K562 (cell line): Measurements from ENCODE around the gene EZH2. TPM values are rescaled to one million over a fixed set of nuclear protein-coding genes. Genes with fewer than 3 reads are reported as not detected.

ENCODE experiments used
- ATAC-seq: fragments of 200-7000 bp; cut with Tn5 transposase; 3 replicates; pipeline ENCODE4 v1.9.1; 2020; ENCODE audit warnings: moderate library complexity
- BruUV-seq: library from RNA; stranded (reverse); fragments of 400-500 nt; replicated peaks from 2 replicates; lab custom pipeline; 2021; lab: Mats Ljungman, UMichigan
- CTCF ChIA-PET: fragments of 300-600 bp; formaldehyde crosslinking; extraction: SDS; loops from one replicate; lab custom pipeline; 2021; ENCODE audit warnings: low intra/inter-chr PET ratio; lab: Yijun Ruan, JAX
- POLR2A ChIA-PET: fragments of 300-600, 350-650 bp; sonication (Branson Sonifier 250); formaldehyde crosslinking; extraction: SDS; loops from one replicate; lab custom pipeline; 2021; ENCODE audit warnings: antibody characterized with exemption, inconsistent platforms; lab: Yijun Ruan, JAX
- DNase-seq, 4 experiments: peaks; one replicate each; pipeline versions ENCODE4 v3.0.0 to v3.0.0-alpha.2; 2011 to 2018; ENCODE audit warnings: low spot score in 3 of 4, mixed read lengths in 3 of 4; ENCODE audit errors: extremely low read depth in 1 of 4
- FAIRE-seq: peaks from 2 replicates; lab custom pipeline; 2011; peaks lifted over from hg19 to GRCh38; lab: Jason Lieb, UNC
- H2AFZ ChIP-seq: 2 replicates; pipeline ENCODE4 v1.6.0; 2011; ENCODE audit warnings: low read depth, low read length, control low read depth, inconsistent platforms
- H3K27ac ChIP-seq: fragments of 200-600 bp; 3 replicates; pipeline ENCODE4 v1.8.0; 2011; ENCODE audit warnings: low read depth, mild to moderate bottlenecking, control low read depth, inconsistent platforms, low read length, moderate library complexity, mixed read lengths; ENCODE audit errors: extremely low read depth
- H3K27me3 ChIP-seq, 2 experiments: fragments of 300-600 bp in 1 of 2; 2 replicates in 1 of 2; 3 replicates in 1 of 2; pipeline versions ENCODE4 v1.6.0 to v1.8.0; 2011; ENCODE audit warnings: inconsistent platforms in 2 of 2, low read length in 2 of 2, mild to moderate bottlenecking in 1 of 2, mixed read lengths in 1 of 2, moderate library complexity in 1 of 2; ENCODE audit not compliant: control insufficient read depth in 2 of 2, insufficient read depth in 2 of 2
- H3K36me3 ChIP-seq: fragments of 300-600 bp; 3 replicates; pipeline ENCODE4 v1.8.0; 2011; ENCODE audit warnings: mild to moderate bottlenecking, low read length, inconsistent platforms; ENCODE audit not compliant: control insufficient read depth, insufficient read depth
- H3K4me1 ChIP-seq, 2 experiments: fragments of 200-600 bp in 1 of 2; replicated peaks in 1 of 2; 2 replicates in 1 of 2; 3 replicates in 1 of 2; pipeline versions ENCODE4 v1.5.1 to v1.8.0; 2011; ENCODE audit warnings: inconsistent platforms in 2 of 2, low read length in 2 of 2, mild to moderate bottlenecking in 1 of 2, mixed read lengths in 1 of 2, moderate library complexity in 1 of 2; ENCODE audit not compliant: control insufficient read depth in 2 of 2, insufficient read depth in 2 of 2
- H3K4me2 ChIP-seq: 2 replicates; pipeline ENCODE4 v1.6.1; 2011; ENCODE audit warnings: low read length, control low read depth, inconsistent platforms, mixed read lengths; ENCODE audit not compliant: insufficient read depth
- H3K4me3 ChIP-seq: fragments of 200-600 bp; sonication (generic), shearing (Covaris generic); 2 replicates; pipeline ENCODE4 v1.5.1; 2016; ENCODE audit warnings: control low read depth, inconsistent platforms
- H3K79me2 ChIP-seq: fragments of 200-600 bp; 3 replicates; pipeline ENCODE4 v1.8.0; 2011; ENCODE audit warnings: low read length, inconsistent platforms; ENCODE audit not compliant: control insufficient read depth, insufficient read depth
- H3K9ac ChIP-seq, 2 experiments: 2 replicates each; pipeline versions ENCODE4 v1.6.0 to v1.6.1; 2011; ENCODE audit warnings: low read depth in 2 of 2, low read length in 2 of 2, control low read depth in 1 of 2, inconsistent platforms in 1 of 2, mild to moderate bottlenecking in 1 of 2, mixed read lengths in 1 of 2; ENCODE audit not compliant: insufficient read depth in 1 of 2
- H3K9me1 ChIP-seq: one replicate; pipeline ENCODE4 v1.6.0; 2011; ENCODE audit warnings: inconsistent platforms, mild to moderate bottlenecking, low read length, moderate library complexity; ENCODE audit not compliant: control insufficient read depth, insufficient read depth
- H3K9me3 ChIP-seq: replicated peaks from 2 replicates; pipeline ENCODE4 v1.5.1; 2011; ENCODE audit warnings: low read depth, low read length, inconsistent platforms; ENCODE audit not compliant: control insufficient read depth, insufficient read depth
- H4K20me1 ChIP-seq: replicated peaks from 2 replicates; pipeline ENCODE4 v1.6.1; 2011; ENCODE audit warnings: low read length, inconsistent platforms, mixed read lengths; ENCODE audit not compliant: control insufficient read depth, insufficient read depth
- BCOR ChIP-seq: fragments of 450-650 bp; IDR thresholded peaks from 2 replicates; pipeline ENCODE4 v1.6.1; 2016
- EWSR1 ChIP-seq: fragments of 450-650 bp; IDR thresholded peaks from 2 replicates; pipeline ENCODE4 v1.6.1; 2018; ENCODE audit warnings: borderline replicate concordance, mild to moderate bottlenecking, low read depth, moderate library complexity; ENCODE audit not compliant: partially characterized antibody
- LCOR ChIP-seq: sonication (generic); formaldehyde crosslinking; IDR thresholded peaks from 2 replicates; pipeline ENCODE4 v1.8.0; 2022; ENCODE audit warnings: mild to moderate bottlenecking, missing genetic modification reagents
- NFYB ChIP-seq: IDR thresholded peaks from 2 replicates; pipeline ENCODE4 v1.6.1; 2011; ENCODE audit warnings: mild to moderate bottlenecking, moderate library complexity; ENCODE audit not compliant: insufficient read length; ENCODE audit errors: extremely low read depth
- NR4A1 ChIP-seq, 2 experiments: fragments of 250-450 bp in 1 of 2; fragments of 450-650 bp in 1 of 2; sonication (Bioruptor Pico) in 1 of 2; IDR thresholded peaks; 2 replicates each; pipeline versions ENCODE4 v1.4.0 to v1.6.1; 2016 to 2020; ENCODE audit warnings: mild to moderate bottlenecking in 2 of 2, missing compliant biosample characterization in 1 of 2, missing genetic modification characterization in 1 of 2, moderate library complexity in 1 of 2
- NRF1 ChIP-seq, 2 experiments: fragments of 450-650 bp; IDR thresholded peaks in 1 of 2; conservative IDR thresholded peaks in 1 of 2; 2 replicates each; pipeline ENCODE4 v1.6.1; 2014; ENCODE audit warnings: mild to moderate bottlenecking in 2 of 2
- PKNOX1 ChIP-seq: fragments of 450-650 bp; IDR thresholded peaks from 2 replicates; pipeline ENCODE4 v1.6.1; 2016
- RBFOX2 ChIP-seq: fragments of 200-400 bp; formaldehyde crosslinking; IDR thresholded peaks from 2 replicates; pipeline ENCODE4 v1.6.1; 2017; ENCODE audit warnings: low read depth, mild to moderate bottlenecking, low read length, moderate library complexity
- RBM14 ChIP-seq: fragments of 200-400 bp; formaldehyde crosslinking; IDR thresholded peaks from 2 replicates; pipeline ENCODE4 v1.6.1; 2018; ENCODE audit warnings: low read depth, mild to moderate bottlenecking, low read length, moderate library complexity, borderline replicate concordance; ENCODE audit not compliant: insufficient read depth
- RBM25 ChIP-seq: fragments of 200-400 bp; formaldehyde crosslinking; IDR thresholded peaks from 2 replicates; pipeline ENCODE4 v1.6.1; 2018; ENCODE audit warnings: low read length, low read depth, moderate library complexity; ENCODE audit not compliant: severe bottlenecking
- RNF2 ChIP-seq: sonication (generic); IDR thresholded peaks from 2 replicates; pipeline ENCODE4 v1.6.1; 2016
- SIN3A ChIP-seq, 2 experiments: fragments of 150-350 bp in 1 of 2; IDR thresholded peaks; 2 replicates each; pipeline ENCODE4 v1.6.1; 2011 to 2016; ENCODE audit warnings: borderline replicate concordance in 2 of 2, low read depth in 2 of 2, low read length in 2 of 2, mild to moderate bottlenecking in 2 of 2, moderate library complexity in 2 of 2; ENCODE audit not compliant: control insufficient read depth in 1 of 2
- TAF9B ChIP-seq: fragments of 450-650 bp; IDR thresholded peaks from 2 replicates; pipeline ENCODE4 v1.6.1; 2018; ENCODE audit warnings: mild to moderate bottlenecking; ENCODE audit not compliant: partially characterized antibody
- THAP7 ChIP-seq: fragments of 250-450 bp; sonication (Bioruptor Pico); IDR thresholded peaks from 2 replicates; pipeline ENCODE4 v1.5.0; 2021
- USF1 ChIP-seq: sonication (generic); formaldehyde crosslinking; IDR thresholded peaks from 2 replicates; pipeline ENCODE4 v1.9.0; 2022; ENCODE audit warnings: mild to moderate bottlenecking, missing genetic modification reagents
- ZC3H4 ChIP-seq: sonication (generic); formaldehyde crosslinking; IDR thresholded peaks from 2 replicates; pipeline ENCODE4 v1.9.0; 2021; ENCODE audit warnings: missing genetic modification reagents, borderline replicate concordance
- ZFP91 ChIP-seq: sonication (generic); formaldehyde crosslinking; IDR thresholded peaks from 2 replicates; pipeline ENCODE4 v1.8.0; 2022; ENCODE audit warnings: mild to moderate bottlenecking, missing genetic modification reagents
- ZNF121 ChIP-seq: sonication (generic); formaldehyde crosslinking; conservative IDR thresholded peaks from 2 replicates; pipeline ENCODE4 v1.8.0; 2022; ENCODE audit warnings: missing genetic modification reagents
- ZNF311 ChIP-seq: fragments of 250-450 bp; sonication (Bioruptor Pico); IDR thresholded peaks from 2 replicates; pipeline ENCODE4 v1.4.0; 2020; ENCODE audit warnings: mild to moderate bottlenecking, moderate library complexity
- WGBS: fragments of 100-300 bp; shearing (Covaris generic); methylation state at CpG from one replicate; pipeline ENCODE4 v1.1.6; 2016; ENCODE audit warnings: low coverage, mixed read lengths; ENCODE audit not compliant: insufficient coverage; ENCODE audit errors: missing lambda C conversion rate; 5-methylcytosine and 5-hydroxymethylcytosine counted together
- in situ Hi-C: fragments of 300-500 bp; cut with MboI; formaldehyde crosslinking; loops from 4 replicates; pipeline ENCODE4 v1.15.0; 2018; ENCODE audit warnings: inconsistent platforms, mixed read lengths
- intact Hi-C: fragments of 100-400 bp; cut with micrococcal nuclease; formaldehyde crosslinking; loops from 2 replicates; pipeline ENCODE4 v1.14.2; 2022
- polyA plus RNA-seq, 8 experiments: library from polyadenylated mRNA; depleted of rRNA in 4 of 8; stranded (reverse) in 5 of 8; unstranded in 3 of 8; fragments of >200 nt; fragmentation: Nextera tagmentation in 2 of 8; fragmentation: Illumina TruSeq in 1 of 8; extraction: Ambion mirVana in 2 of 8; extraction: Trizol in 1 of 8; gene quantifications; 2 replicates each; pipeline versions ENCODE4 v1.2.1 to v1.2.3, GENCODE V29; 2011 to 2014; ENCODE audit warnings: inconsistent platforms in 1 of 8, missing spikeins in 1 of 8
- total RNA-seq, 7 experiments: library from RNA; depleted of rRNA in 6 of 7; stranded (reverse); fragments of >200 nt in 6 of 7; fragmentation: Illumina TruSeq in 2 of 7; extraction: Trizol in 2 of 7; gene quantifications; 2 replicates each; pipeline versions ENCODE4 v1.2.1 to v1.2.3, GENCODE V29; 2011 to 2021; ENCODE audit warnings: low replicate concordance in 1 of 7

The EZH2 gene
- total and polyA plus RNA-seq, 9 of the 15 experiments (the other 6 are each of a cell fraction or from before 2014, with no cell fraction given), result 48.7 to 175 (median 98.6) TPM

- FAIRE-seq (no peak), ATAC-seq (no peak), DNase-seq (no peak)
- Histone ChIP-seq H3K4me1 (peaks cover 0 to 2% of the 10 kb centered on the region in 2 experiments; a peak in 2 of 5 replicates), H4K20me1 (no peaks in the 10 kb centered on the region), H3K9me1 (no peaks in the 10 kb centered on the region), H3K9me3 (peaks cover 4% of the 10 kb centered on the region; the same call in 1 of the 2 replicates), H3K27ac (no peak overlapping the region), H3K27me3 (no peaks in the 10 kb centered on the region), H2AFZ (no peak overlapping the region), H3K36me3 (peaks cover 92% of the 10 kb centered on the region), H3K9ac (no peak overlapping the region), H3K4me3 (no peak overlapping the region), H3K79me2 (no peaks in the 10 kb centered on the region), H3K4me2 (no peak overlapping the region)
- BruUV-seq, result no TSS peak
- in situ Hi-C loops, result no loop called here
- ChIA-PET POLR2A (interaction anchor here (1.5 kb wide), 1 partner anchor 15 kb away, joined by 4 read pairs; no protein-coding TSS in a partner anchor), CTCF (interaction anchor here (0.6 kb wide), 1 partner anchor 26 kb away, joined by 3 read pairs; no protein-coding TSS in a partner anchor)
- 100% methylated on average over 2 of the region's 2 CpGs for WGBS
- intact Hi-C loops, result loop anchor here (5.0 kb wide), 1 partner anchor 89 kb away; no protein-coding TSS in a partner anchor
- no peak for TF ChIP-seq ZFP91 (CRISPR knock-in tag)
- no peak for TF ChIP-seq TAF9B
- no peak for TF ChIP-seq NR4A1 (CRISPR knock-in tag; IDR thresholded peaks at IDR 0.05)
- TF ChIP-seq NR4A1 (tag; IDR thresholded peaks at IDR 0.05), result no peak
- TF ChIP-seq ZNF311 (CRISPR knock-in tag), result no peak
- no peak for TF ChIP-seq USF1 (CRISPR knock-in tag)
- no peak for TF ChIP-seq RBM14
- TF ChIP-seq SIN3A (IDR thresholded peaks at IDR 0.05; ENCODE audit: borderline replicate concordance in 2 of 2, control insufficient read depth in 1 of 2, low read depth in 2 of 2, low read length in 2 of 2), result no peak
- no peak for TF ChIP-seq NRF1 (conservative IDR thresholded peaks at IDR 0.05 in 1 of 2, IDR thresholded peaks at IDR 0.05 in 1 of 2)
- no peak for TF ChIP-seq RNF2
- TF ChIP-seq LCOR (CRISPR knock-in tag), result no peak
- no peak for TF ChIP-seq THAP7 (CRISPR knock-in tag)
- TF ChIP-seq NFYB, result no peak
- no peak for TF ChIP-seq PKNOX1
- TF ChIP-seq ZC3H4, result no peak
- no peak for TF ChIP-seq RBFOX2
- TF ChIP-seq EWSR1, result no peak
- TF ChIP-seq ZNF121 (CRISPR knock-in tag), result peak; percentile 95
- TF ChIP-seq RBM25, result peak; percentile 71
- TF ChIP-seq BCOR, result 0 out of 2 replicates have a peak, but pooled peaks have one; percentile 16
Measured at GRCh38 chr7:148790850-148791249, 93.2 kb downstream of the EZH2 start.
